GM23338 (cell line): ENCODE data around the gene BAHCC1. TPM values are rescaled to one million over a fixed set of nuclear protein-coding genes. Genes with fewer than 3 reads are reported as not detected.

Experiments
- CREB1 ChIP-seq: fragments of 250-450 bp; sonication (Bioruptor Pico); IDR thresholded peaks from 2 replicates; pipeline ENCODE4 v1.5.0; 2020; ENCODE audit warnings: low read depth, mild to moderate bottlenecking, moderate library complexity
- CTCF ChIP-seq, 2 experiments: fragments of 200-600 bp in 1 of 2; sonication (generic) in 1 of 2; conservative IDR thresholded peaks; 2 replicates each; pipeline versions ENCODE4 v1.5.1 to v1.6.1; 2016 to 2017; ENCODE audit warnings: antibody characterized with exemption in 2 of 2, low read depth in 2 of 2, mild to moderate bottlenecking in 2 of 2, moderate library complexity in 1 of 2
- EZH2 ChIP-seq: fragments of 200-600 bp; sonication (generic); IDR thresholded peaks from one replicate; pipeline ENCODE4 v1.8.0; 2017; ENCODE audit warnings: antibody characterized with exemption, mild to moderate bottlenecking, low read depth; ENCODE audit not compliant: unreplicated experiment
- EZH2phosphoT487 ChIP-seq: fragments of 200-600 bp; sonication (generic); IDR thresholded peaks from one replicate; pipeline ENCODE4 v1.8.1; 2018; ENCODE audit warnings: antibody characterized with exemption; ENCODE audit not compliant: unreplicated experiment
- JUNB ChIP-seq: IDR thresholded peaks from one replicate; pipeline ENCODE4 v1.6.1; 2016; ENCODE audit warnings: antibody characterized with exemption; ENCODE audit not compliant: unreplicated experiment
- STAT1 ChIP-seq: IDR thresholded peaks from one replicate; pipeline ENCODE4 v1.6.1; 2016; ENCODE audit warnings: antibody characterized with exemption; ENCODE audit not compliant: unreplicated experiment
- ZNF114 ChIP-seq: fragments of 250-450 bp; sonication (Bioruptor Pico); IDR thresholded peaks from 2 replicates; pipeline ENCODE4 v1.5.0; 2020; ENCODE audit warnings: mild to moderate bottlenecking, moderate library complexity
- ZNF462 ChIP-seq: fragments of 250-450 bp; sonication (Bioruptor Pico); IDR thresholded peaks from 2 replicates; pipeline ENCODE4 v1.5.0; 2020; ENCODE audit warnings: mild to moderate bottlenecking, moderate library complexity
- polyA plus RNA-seq: library from polyadenylated mRNA; unstranded; fragments of >200 nt; fragmentation: Nextera tagmentation; extraction: Ambion mirVana; gene quantifications from 2 replicates; pipeline ENCODE4 v1.2.1, GENCODE V29; 2016
- total RNA-seq: library from RNA; depleted of rRNA; stranded (reverse); fragments of >200 nt; shearing (Covaris generic); gene quantifications from 2 replicates; pipeline ENCODE4 v1.2.3, GENCODE V29; 2014

BAHCC1 gene
- total and polyA plus RNA-seq, 2 experiments from 2014 or later: 0.24 to 1.1 TPM

- TF ChIP-seq ZNF462 (CRISPR knock-in tag) (no peak), JUNB (no peak), STAT1 (no peak), EZH2 (no peak), CREB1 (CRISPR knock-in tag) (no peak), ZNF114 (CRISPR knock-in tag) (no peak), CTCF (conservative IDR thresholded peaks at IDR 0.05; ENCODE audit: low read depth in 2 of 2) (no peak), EZH2phosphoT487 (no peak)
Measured at GRCh38 chr17:81383504-81384421, 11.5 kb upstream of the BAHCC1 start (continued).
